SH-SY5Y (cell line): ENCODE measurements around the gene YWHAQ.

Experiments
- GATA2 ChIP-seq: IDR thresholded peaks from 2 replicates; pipeline ENCODE4 v1.6.1; 2011; ENCODE audit warnings: mild to moderate bottlenecking, low read depth, low read length
- GATA3 ChIP-seq: IDR thresholded peaks from 2 replicates; pipeline ENCODE4 v1.6.1; 2011; ENCODE audit warnings: low read depth, mild to moderate bottlenecking, low read length, moderate library complexity

- TF ChIP-seq GATA3 (no peak), GATA2 (no peak)
These were observed 49.3 kb upstream of the YWHAQ start for GRCh38 chr2:9680082-9680481.
